ENCODE data around the gene TBC1D26.
"Not testable (repeated sequence)": the region's sequence is repeated elsewhere in the genome, so short reads cannot be mapped to it uniquely, and the experiment has no call there.

GRCh38 chr17:15736578-15736977, 4.5 kb downstream of the TBC1D26 start:
- TF ChIP-seq, protein P1, sequence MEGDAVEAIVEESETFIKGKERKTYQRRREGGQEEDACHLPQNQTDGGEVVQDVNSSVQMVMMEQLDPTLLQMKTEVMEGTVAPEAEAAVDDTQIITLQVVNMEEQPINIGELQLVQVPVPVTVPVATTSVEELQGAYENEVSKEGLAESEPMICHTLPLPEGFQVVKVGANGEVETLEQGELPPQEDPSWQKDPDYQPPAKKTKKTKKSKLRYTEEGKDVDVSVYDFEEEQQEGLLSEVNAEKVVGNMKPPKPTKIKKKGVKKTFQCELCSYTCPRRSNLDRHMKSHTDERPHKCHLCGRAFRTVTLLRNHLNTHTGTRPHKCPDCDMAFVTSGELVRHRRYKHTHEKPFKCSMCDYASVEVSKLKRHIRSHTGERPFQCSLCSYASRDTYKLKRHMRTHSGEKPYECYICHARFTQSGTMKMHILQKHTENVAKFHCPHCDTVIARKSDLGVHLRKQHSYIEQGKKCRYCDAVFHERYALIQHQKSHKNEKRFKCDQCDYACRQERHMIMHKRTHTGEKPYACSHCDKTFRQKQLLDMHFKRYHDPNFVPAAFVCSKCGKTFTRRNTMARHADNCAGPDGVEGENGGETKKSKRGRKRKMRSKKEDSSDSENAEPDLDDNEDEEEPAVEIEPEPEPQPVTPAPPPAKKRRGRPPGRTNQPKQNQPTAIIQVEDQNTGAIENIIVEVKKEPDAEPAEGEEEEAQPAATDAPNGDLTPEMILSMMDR (IDR thresholded peaks at IDR 0.05; ENCODE audit: insufficient read depth, low read depth, low read length) = not testable (repeated sequence)
- not testable (repeated sequence) for TF ChIP-seq EZH2 (IDR thresholded peaks at IDR 0.05; ENCODE audit: insufficient read depth, low read length)
